ENCODE results near the gene RAB14. TPM values are rescaled to one million over a fixed set of nuclear protein-coding genes. Genes with fewer than 3 reads are reported as not detected.

The RAB14 gene
- total RNA-seq, 1 experiment from 2014 or later, result 73.2 TPM

GRCh38 chr9:121227862-121228261 is 26.2 kb upstream of the RAB14 start:
- ChIA-PET POLR2A (no interaction called here), CTCF (no interaction called here)
- no peak for DNase-seq
- Histone ChIP-seq H3K4me1 (no peaks in the 10 kb centered on the region), H3K4me3 (ENCODE audit: low read depth, low read length) (no peak overlapping the region), H3K36me3 (ENCODE audit: control insufficient read depth, insufficient read depth, low read length) (no peaks in the 10 kb centered on the region), H3K9me3 (no peaks in the 10 kb centered on the region), H3K27me3 (replicated peaks; ENCODE audit: control insufficient read depth, insufficient read depth, low read length) (no peaks in the 10 kb centered on the region)
- TF ChIP-seq CTCF (IDR thresholded peaks at IDR 0.05; ENCODE audit: insufficient read depth in 1 of 2, low read depth in 1 of 2, low read length in 1 of 2, severe bottlenecking in 1 of 2, unreplicated experiment in 1 of 2), result no peak
- Mint-ChIP-seq H3K36me3 (ENCODE audit: insufficient read depth, unreplicated experiment) (no peaks in the 10 kb centered on the region), H3K4me3 (ENCODE audit: unreplicated experiment) (no peak overlapping the region), H3K27me3 (ENCODE audit: insufficient read depth, unreplicated experiment) (no peaks in the 10 kb centered on the region), H3K4me1 (ENCODE audit: low read depth, unreplicated experiment) (peaks cover 6% of the 10 kb centered on the region), H3K27ac (ENCODE audit: unreplicated experiment) (peak overlapping the region; percentile 6), H3K9me3 (ENCODE audit: unreplicated experiment) (peaks cover 8% of the 10 kb centered on the region)
- no TSS peak for BruUV-seq (replicated peaks)
- intact Hi-C loops (cut with micrococcal nuclease; ENCODE audit: unreplicated experiment), result no loop called here

DNA sequence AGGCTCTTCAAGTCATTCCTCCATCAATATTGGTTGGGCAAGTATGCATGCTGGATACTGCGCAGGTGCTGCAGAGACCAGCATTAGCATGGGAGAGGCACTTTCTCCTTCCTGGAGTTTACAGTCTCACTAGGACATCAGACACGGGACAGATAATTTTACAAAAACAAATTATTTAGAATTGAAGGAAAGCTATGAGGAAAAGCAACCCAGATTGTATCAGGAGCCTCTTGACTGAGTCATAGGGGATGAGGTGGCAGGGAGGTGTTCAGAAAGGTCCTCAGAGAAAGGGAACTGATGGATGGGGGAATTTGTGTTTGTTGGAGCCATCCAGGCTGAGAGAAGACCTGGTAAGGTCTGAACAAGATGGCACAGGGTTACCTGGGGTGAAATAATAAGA is 24.5 kb upstream of the RAB14 start:
- CTCF ChIA-PET, result no interaction called here
- Histone ChIP-seq H3K4me1 (no peaks in the 10 kb centered on the region), H3K36me3 (ENCODE audit: control insufficient read depth, insufficient read depth, low read length) (no peaks in the 10 kb centered on the region), H3K9me3 (no peaks in the 10 kb centered on the region), H3K4me3 (ENCODE audit: low read depth, low read length) (no peak overlapping the region), H3K27me3 (replicated peaks; ENCODE audit: control insufficient read depth, insufficient read depth, low read length) (no peaks in the 10 kb centered on the region)
- no peak for TF ChIP-seq CTCF (IDR thresholded peaks at IDR 0.05; ENCODE audit: insufficient read depth in 1 of 2, low read depth in 1 of 2, low read length in 1 of 2, severe bottlenecking in 1 of 2, unreplicated experiment in 1 of 2)
- POLR2A ChIA-PET, result no interaction called here
- H3K9me3 Mint-ChIP-seq (ENCODE audit: unreplicated experiment), result peaks cover 8% of the 10 kb centered on the region
- intact Hi-C loops (cut with micrococcal nuclease; ENCODE audit: unreplicated experiment), result no loop called here
- H3K36me3 Mint-ChIP-seq (ENCODE audit: insufficient read depth, unreplicated experiment), result no peaks in the 10 kb centered on the region
- H3K27ac Mint-ChIP-seq (ENCODE audit: unreplicated experiment), result no peak overlapping the region
- BruUV-seq (replicated peaks), result no TSS peak
- H3K4me1 Mint-ChIP-seq (ENCODE audit: low read depth, unreplicated experiment), result peaks cover 6% of the 10 kb centered on the region
- DNase-seq, result no peak
- no peaks in the 10 kb centered on the region for H3K27me3 Mint-ChIP-seq (ENCODE audit: insufficient read depth, unreplicated experiment)
- no peak overlapping the region for H3K4me3 Mint-ChIP-seq (ENCODE audit: unreplicated experiment)

- Histone ChIP-seq H3K4me3 (ENCODE audit: low read depth, low read length) (no peak overlapping the region), H3K9me3 (no peaks in the 10 kb centered on the region), H3K36me3 (ENCODE audit: control insufficient read depth, insufficient read depth, low read length) (no peaks in the 10 kb centered on the region), H3K4me1 (no peaks in the 10 kb centered on the region), H3K27me3 (replicated peaks; ENCODE audit: control insufficient read depth, insufficient read depth, low read length) (no peaks in the 10 kb centered on the region)
- TF ChIP-seq CTCF (IDR thresholded peaks at IDR 0.05; ENCODE audit: insufficient read depth in 1 of 2, low read depth in 1 of 2, low read length in 1 of 2, severe bottlenecking in 1 of 2, unreplicated experiment in 1 of 2), result no peak
- Mint-ChIP-seq H3K27ac (ENCODE audit: unreplicated experiment) (no peak overlapping the region), H3K4me3 (ENCODE audit: unreplicated experiment) (no peak overlapping the region), H3K27me3 (ENCODE audit: insufficient read depth, unreplicated experiment) (no peaks in the 10 kb centered on the region), H3K9me3 (ENCODE audit: unreplicated experiment) (peaks cover 8% of the 10 kb centered on the region), H3K36me3 (ENCODE audit: insufficient read depth, unreplicated experiment) (no peaks in the 10 kb centered on the region), H3K4me1 (ENCODE audit: low read depth, unreplicated experiment) (peaks cover 6% of the 10 kb centered on the region)
- DNase-seq, result no peak
- intact Hi-C loops (cut with micrococcal nuclease; ENCODE audit: unreplicated experiment), result no loop called here
- ChIA-PET POLR2A (no interaction called here), CTCF (no interaction called here)
- no TSS peak for BruUV-seq (replicated peaks)
Measured at GRCh38 chr9:121225240-121225639, 23.6 kb upstream of the RAB14 start.
